Suprapubic skin (tissue), 4 donors: ENCODE data around the gene HYLS1. TPM values are rescaled to one million over a fixed set of nuclear protein-coding genes. Genes with fewer than 3 reads are reported as not detected.

Experiments
- DNase-seq, 2 donors: peaks; one replicate each; pipeline ENCODE4 v3.0.0-alpha.2; 2019; ENCODE audit warnings: low spot score in 2 of 2
- H3K27ac ChIP-seq: fragments of 200-600 bp; sonication (generic); one replicate; pipeline ENCODE4 v1.5.1; 2019
- H3K27me3 ChIP-seq: fragments of 200-600 bp; sonication (generic); one replicate; pipeline ENCODE4 v1.5.1; 2019
- H3K36me3 ChIP-seq: fragments of 200-600 bp; sonication (generic); one replicate; pipeline ENCODE4 v1.5.1; 2019
- H3K4me1 ChIP-seq: fragments of 200-600 bp; sonication (generic); one replicate; pipeline ENCODE4 v1.5.1; 2019
- H3K4me3 ChIP-seq: fragments of 200-600 bp; sonication (generic); one replicate; pipeline ENCODE4 v1.5.1; 2019; ENCODE audit warnings: mild to moderate bottlenecking
- H3K9me3 ChIP-seq: fragments of 200-600 bp; sonication (generic); one replicate; pipeline ENCODE4 v1.5.1; 2019
- EP300 ChIP-seq: sonication (generic); formaldehyde crosslinking; IDR thresholded peaks from one replicate; pipeline ENCODE4 v1.6.1; 2017; ENCODE audit warnings: antibody characterized with exemption
- POLR2A ChIP-seq, 2 donors: fragments of 450-650 bp; IDR thresholded peaks; one replicate each; pipeline ENCODE4 v1.6.1; 2017; ENCODE audit warnings: antibody characterized with exemption in 2 of 2, mild to moderate bottlenecking in 2 of 2, moderate library complexity in 2 of 2
- POLR2AphosphoS5 ChIP-seq, 3 donors: sonication (generic); formaldehyde crosslinking; IDR thresholded peaks; one replicate each; pipeline ENCODE4 v1.6.1; 2017; ENCODE audit warnings: antibody characterized with exemption in 3 of 3
- WGBS: methylation state at CpG from one replicate; pipeline ENCODE4 v1.1.5; 2018; 5-methylcytosine and 5-hydroxymethylcytosine counted together
- total RNA-seq, 4 donors: library from RNA; depleted of rRNA; stranded (reverse); fragments of >200 nt; gene quantifications; one replicate each; pipeline ENCODE4 v1.1.0, GENCODE V29; 2016
- TF ChIP-seq, protein P1 (sequence below), 2 donors: fragments of 200-600 bp in 1 of 2; fragments of 450-650 bp in 1 of 2; sonication (generic) in 1 of 2; IDR thresholded peaks; one replicate each; pipeline ENCODE4 v1.5.1; 2016 to 2019; ENCODE audit warnings: antibody characterized with exemption in 2 of 2, mild to moderate bottlenecking in 1 of 2, moderate library complexity in 1 of 2

The HYLS1 gene
- total RNA-seq, 4 donors from 2014 or later, result 2.4 to 3.4 (median 3.1) TPM

DNA sequence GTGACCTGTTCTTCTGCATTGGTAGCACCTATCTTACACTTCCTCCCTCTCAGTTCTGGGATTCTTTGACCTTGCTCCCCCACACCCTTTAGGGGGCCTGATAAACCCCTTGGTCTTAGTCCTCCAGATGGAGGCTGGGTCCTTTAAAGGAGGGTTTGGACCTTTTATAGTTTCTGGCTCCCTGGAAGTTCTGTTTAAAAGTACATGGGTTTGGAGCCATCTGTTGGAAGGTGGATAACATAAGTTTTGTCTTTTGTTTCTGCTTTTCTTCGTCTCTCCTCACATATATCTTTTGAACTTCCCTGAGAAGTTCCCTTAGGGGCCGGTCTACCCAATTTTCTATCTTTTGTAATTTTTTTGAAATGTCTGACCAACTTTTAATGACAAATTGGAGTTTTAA is 17.9 kb upstream of the HYLS1 start:
- no peak overlapping the region for H3K27ac ChIP-seq
- no peaks in the 10 kb centered on the region for H3K4me1 ChIP-seq
- H3K36me3 ChIP-seq, result no peaks in the 10 kb centered on the region
- 59% methylated on average over 2 of the region's 2 CpGs for WGBS
- H3K4me3 ChIP-seq, result no peak overlapping the region
- TF ChIP-seq POLR2AphosphoS5 (IDR thresholded peaks at IDR 0.05), result no peak
- TF ChIP-seq EP300, result no peak
- TF ChIP-seq, protein P1, sequence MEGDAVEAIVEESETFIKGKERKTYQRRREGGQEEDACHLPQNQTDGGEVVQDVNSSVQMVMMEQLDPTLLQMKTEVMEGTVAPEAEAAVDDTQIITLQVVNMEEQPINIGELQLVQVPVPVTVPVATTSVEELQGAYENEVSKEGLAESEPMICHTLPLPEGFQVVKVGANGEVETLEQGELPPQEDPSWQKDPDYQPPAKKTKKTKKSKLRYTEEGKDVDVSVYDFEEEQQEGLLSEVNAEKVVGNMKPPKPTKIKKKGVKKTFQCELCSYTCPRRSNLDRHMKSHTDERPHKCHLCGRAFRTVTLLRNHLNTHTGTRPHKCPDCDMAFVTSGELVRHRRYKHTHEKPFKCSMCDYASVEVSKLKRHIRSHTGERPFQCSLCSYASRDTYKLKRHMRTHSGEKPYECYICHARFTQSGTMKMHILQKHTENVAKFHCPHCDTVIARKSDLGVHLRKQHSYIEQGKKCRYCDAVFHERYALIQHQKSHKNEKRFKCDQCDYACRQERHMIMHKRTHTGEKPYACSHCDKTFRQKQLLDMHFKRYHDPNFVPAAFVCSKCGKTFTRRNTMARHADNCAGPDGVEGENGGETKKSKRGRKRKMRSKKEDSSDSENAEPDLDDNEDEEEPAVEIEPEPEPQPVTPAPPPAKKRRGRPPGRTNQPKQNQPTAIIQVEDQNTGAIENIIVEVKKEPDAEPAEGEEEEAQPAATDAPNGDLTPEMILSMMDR (IDR thresholded peaks at IDR 0.05), result no peak
- no peak for TF ChIP-seq POLR2A (IDR thresholded peaks at IDR 0.05)
- DNase-seq, result no peak
- no peaks in the 10 kb centered on the region for H3K27me3 ChIP-seq
- no peaks in the 10 kb centered on the region for H3K9me3 ChIP-seq

DNA sequence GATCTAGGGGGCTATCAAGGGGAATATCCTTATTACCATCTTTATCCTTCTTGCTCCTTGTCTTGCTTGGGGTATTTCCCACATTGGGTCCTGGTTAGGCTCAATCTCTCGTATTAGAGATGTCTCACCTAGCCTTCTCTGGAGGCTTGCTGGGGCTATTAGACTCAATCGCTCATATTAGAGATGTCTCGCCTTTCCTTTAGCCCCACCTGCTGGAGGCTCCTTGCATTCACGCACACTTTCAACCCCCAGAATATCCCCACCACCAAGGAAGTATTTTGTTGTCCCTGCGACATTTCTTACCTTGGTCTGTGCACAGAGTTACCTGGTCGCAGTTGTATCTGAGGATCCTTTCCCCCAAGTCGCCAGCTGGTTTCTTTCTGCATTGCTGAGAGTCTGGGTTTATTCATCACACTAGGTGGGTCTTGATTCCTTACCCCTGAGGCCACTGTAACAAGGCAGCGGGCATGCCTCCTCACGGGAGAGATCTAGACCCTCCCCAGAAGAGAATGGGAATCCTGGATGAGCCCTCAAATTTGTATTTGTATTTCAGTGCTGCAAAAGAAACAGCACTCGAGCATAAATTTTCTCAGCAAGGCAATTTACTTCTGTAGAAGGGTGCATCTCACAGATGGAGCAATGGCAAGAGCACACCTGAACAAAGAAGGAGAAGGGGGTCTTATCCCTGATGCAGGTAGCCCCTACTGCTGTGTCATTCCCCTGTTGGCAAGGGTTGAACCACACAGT is 15.9 kb upstream of the HYLS1 start:
- Histone ChIP-seq H3K4me1 (no peaks in the 10 kb centered on the region), H3K36me3 (no peaks in the 10 kb centered on the region), H3K4me3 (no peak overlapping the region), H3K27ac (no peak overlapping the region), H3K9me3 (no peaks in the 10 kb centered on the region), H3K27me3 (no peaks in the 10 kb centered on the region)
- TF ChIP-seq POLR2AphosphoS5 (IDR thresholded peaks at IDR 0.05) (no peak), EP300 (no peak), POLR2A (IDR thresholded peaks at IDR 0.05) (no peak)
- TF ChIP-seq, protein P1 (IDR thresholded peaks at IDR 0.05), result no peak
- no peak for DNase-seq
- 80% methylated on average over 10 of the region's 10 CpGs for WGBS

- H3K27ac ChIP-seq, result no peak overlapping the region
- DNase-seq, result no peak
- H3K4me1 ChIP-seq, result no peaks in the 10 kb centered on the region
- H3K36me3 ChIP-seq, result no peaks in the 10 kb centered on the region
- no peak overlapping the region for H3K4me3 ChIP-seq
- H3K9me3 ChIP-seq, result no peaks in the 10 kb centered on the region
- no peaks in the 10 kb centered on the region for H3K27me3 ChIP-seq
- no peak for TF ChIP-seq EP300
- TF ChIP-seq, protein P1 (IDR thresholded peaks at IDR 0.05), result no peak
- TF ChIP-seq POLR2A (IDR thresholded peaks at IDR 0.05), result no peak
- TF ChIP-seq POLR2AphosphoS5 (IDR thresholded peaks at IDR 0.05), result no peak
These were observed 15.4 kb upstream of the HYLS1 start for GRCh38 chr11:125872138-125872491.

DNA sequence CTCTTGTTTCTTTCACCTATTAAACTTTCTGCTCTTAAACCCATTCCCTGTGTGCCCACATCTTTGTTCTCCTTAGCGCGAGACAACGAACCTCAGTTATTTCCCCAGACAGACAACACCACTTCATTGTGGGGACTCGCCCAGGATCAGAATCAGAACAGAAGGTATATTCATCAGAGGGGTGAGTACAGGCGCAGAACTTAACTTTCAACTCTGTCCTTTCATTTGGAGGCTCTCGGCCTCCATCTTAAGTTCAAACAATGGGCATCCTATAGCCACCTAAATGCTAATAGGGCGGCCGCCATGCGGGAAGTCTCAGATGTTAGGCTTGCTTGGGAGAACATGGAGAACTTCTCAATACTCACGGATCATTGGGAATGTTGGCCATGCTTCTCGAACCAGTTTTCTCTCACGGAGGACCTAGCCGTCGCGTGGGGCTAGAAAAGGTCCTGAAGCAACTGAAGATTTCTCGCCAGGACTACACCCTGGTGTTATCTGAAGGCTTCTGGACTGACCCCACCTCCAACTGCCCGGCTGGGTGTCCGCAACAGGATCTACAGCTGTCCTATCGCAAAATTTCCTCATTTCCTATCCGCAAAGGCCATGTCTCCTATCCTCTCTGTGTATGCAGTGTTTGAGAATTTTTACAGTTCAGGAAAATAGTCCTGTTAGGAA is 13.4 kb upstream of the HYLS1 start:
- Histone ChIP-seq H3K27me3 (no peaks in the 10 kb centered on the region), H3K4me3 (no peak overlapping the region), H3K4me1 (no peaks in the 10 kb centered on the region), H3K9me3 (no peaks in the 10 kb centered on the region), H3K36me3 (no peaks in the 10 kb centered on the region), H3K27ac (no peak overlapping the region)
- DNase-seq, result no peak
- WGBS, result 79% methylated on average over 13 of the region's 20 CpGs
- TF ChIP-seq EP300, result no peak
- TF ChIP-seq, protein P1 (IDR thresholded peaks at IDR 0.05), result no peak
- no peak for TF ChIP-seq POLR2A (IDR thresholded peaks at IDR 0.05)
- no peak for TF ChIP-seq POLR2AphosphoS5 (IDR thresholded peaks at IDR 0.05)

DNA sequence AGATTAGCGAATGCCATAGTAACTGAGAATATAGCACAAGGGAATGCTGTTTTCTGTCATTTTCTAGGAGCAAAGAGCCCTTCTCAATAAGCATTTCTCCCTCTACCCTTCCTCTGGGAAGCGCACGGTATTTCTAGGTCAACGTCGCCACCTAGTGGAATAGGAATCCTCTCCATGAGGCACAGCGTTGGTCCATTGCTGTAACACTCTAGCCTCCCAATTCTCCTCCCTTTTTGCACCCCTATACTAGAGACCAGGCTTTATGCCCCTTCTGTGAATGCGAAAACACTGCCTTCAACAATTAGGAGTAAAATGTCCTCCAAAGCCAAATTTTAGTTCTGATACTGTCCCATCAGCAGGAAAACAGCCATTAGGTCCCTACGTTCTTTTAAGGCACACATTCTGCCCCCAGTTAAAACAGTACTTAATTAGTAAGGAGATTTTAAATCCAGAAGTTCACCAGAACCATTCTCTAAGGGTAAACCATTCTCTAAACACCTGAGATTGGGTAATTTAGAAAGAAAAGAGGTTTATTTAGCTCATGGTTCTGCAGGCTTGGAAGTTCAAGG is 12.8 kb upstream of the HYLS1 start:
- H3K27ac ChIP-seq, result no peak overlapping the region
- 19% methylated on average over 8 of the region's 8 CpGs for WGBS
- H3K9me3 ChIP-seq, result no peaks in the 10 kb centered on the region
- no peak for DNase-seq
- H3K27me3 ChIP-seq, result no peaks in the 10 kb centered on the region
- no peaks in the 10 kb centered on the region for H3K4me1 ChIP-seq
- H3K4me3 ChIP-seq, result no peak overlapping the region
- TF ChIP-seq EP300 (no peak), POLR2A (IDR thresholded peaks at IDR 0.05) (no peak), POLR2AphosphoS5 (IDR thresholded peaks at IDR 0.05) (no peak)
- TF ChIP-seq, protein P1 (IDR thresholded peaks at IDR 0.05), result peak; percentile 41 to 67
- no peaks in the 10 kb centered on the region for H3K36me3 ChIP-seq
